NCI-H2107 (cell line): ENCODE results near the gene LMTK3.

Source experiments
- DNase-seq: peaks from one replicate; lab custom pipeline; 2025; lab: John Stamatoyannopoulos, UW

The LMTK3 gene

GRCh38 chr19:48445606-48446481 is 65.8 kb downstream of the LMTK3 start, which contains the start of gene GRWD1:
GRWD1 (plus strand) TSS chr19:48445983; CDS start chr19:48446006, 23 bp downstream.
- peak; percentile 89 for DNase-seq

GRCh38 chr19:48445256-48445605 is 66.4 kb downstream of the LMTK3 start:
- DNase-seq, result no peak

- DNase-seq, result no peak
These were observed 66.8 kb downstream of the LMTK3 start for GRCh38 chr19:48444936-48445200.

- DNase-seq, result no peak
These were observed 67.3 kb downstream of the LMTK3 start for GRCh38 chr19:48444129-48444935.

- DNase-seq, result no peak
These were observed 67.9 kb downstream of the LMTK3 start for GRCh38 chr19:48443731-48444128.

- DNase-seq, result no peak
These were observed 68.4 kb downstream of the LMTK3 start for GRCh38 chr19:48443256-48443655.

GRCh38 chr19:48442116-48443035 is 69.3 kb downstream of the LMTK3 start:
- no peak for DNase-seq

GRCh38 chr19:48441360-48442050 is 70.1 kb downstream of the LMTK3 start:
- no peak for DNase-seq

GRCh38 chr19:48436586-48436985 is 75.0 kb downstream of the LMTK3 start:
- no peak for DNase-seq
